LNCAP (cell line): Measurements from ENCODE around the gene KCTD16.

ENCODE experiments used
- TF ChIP-seq, protein P1 (sequence below): fragments of 450-650 bp; IDR thresholded peaks from 2 replicates; pipeline ENCODE4 v1.5.1; 2017; ENCODE audit warnings: mild to moderate bottlenecking

Gene KCTD16

DNA sequence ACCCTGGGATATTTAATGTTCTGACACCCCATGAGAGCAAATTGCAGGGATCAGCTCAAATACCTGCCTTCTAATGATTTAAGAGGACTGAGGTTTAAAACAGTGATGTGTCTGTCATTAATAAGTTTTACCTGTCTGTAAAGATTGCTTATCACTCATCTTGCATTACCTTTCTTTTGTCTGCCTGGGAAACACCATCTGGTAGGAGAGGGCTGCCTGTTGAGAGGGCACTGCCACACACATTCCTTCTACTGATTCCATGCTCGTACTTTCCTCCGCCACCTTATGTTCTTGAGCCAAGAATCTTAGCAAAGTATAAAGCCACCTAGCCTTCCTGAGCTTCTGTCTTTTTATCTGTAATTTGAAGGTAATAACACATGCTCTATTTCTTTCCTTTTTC lies 118.6 kb downstream of the KCTD16 start:
- TF ChIP-seq, protein P1, sequence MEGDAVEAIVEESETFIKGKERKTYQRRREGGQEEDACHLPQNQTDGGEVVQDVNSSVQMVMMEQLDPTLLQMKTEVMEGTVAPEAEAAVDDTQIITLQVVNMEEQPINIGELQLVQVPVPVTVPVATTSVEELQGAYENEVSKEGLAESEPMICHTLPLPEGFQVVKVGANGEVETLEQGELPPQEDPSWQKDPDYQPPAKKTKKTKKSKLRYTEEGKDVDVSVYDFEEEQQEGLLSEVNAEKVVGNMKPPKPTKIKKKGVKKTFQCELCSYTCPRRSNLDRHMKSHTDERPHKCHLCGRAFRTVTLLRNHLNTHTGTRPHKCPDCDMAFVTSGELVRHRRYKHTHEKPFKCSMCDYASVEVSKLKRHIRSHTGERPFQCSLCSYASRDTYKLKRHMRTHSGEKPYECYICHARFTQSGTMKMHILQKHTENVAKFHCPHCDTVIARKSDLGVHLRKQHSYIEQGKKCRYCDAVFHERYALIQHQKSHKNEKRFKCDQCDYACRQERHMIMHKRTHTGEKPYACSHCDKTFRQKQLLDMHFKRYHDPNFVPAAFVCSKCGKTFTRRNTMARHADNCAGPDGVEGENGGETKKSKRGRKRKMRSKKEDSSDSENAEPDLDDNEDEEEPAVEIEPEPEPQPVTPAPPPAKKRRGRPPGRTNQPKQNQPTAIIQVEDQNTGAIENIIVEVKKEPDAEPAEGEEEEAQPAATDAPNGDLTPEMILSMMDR = no peak

DNA sequence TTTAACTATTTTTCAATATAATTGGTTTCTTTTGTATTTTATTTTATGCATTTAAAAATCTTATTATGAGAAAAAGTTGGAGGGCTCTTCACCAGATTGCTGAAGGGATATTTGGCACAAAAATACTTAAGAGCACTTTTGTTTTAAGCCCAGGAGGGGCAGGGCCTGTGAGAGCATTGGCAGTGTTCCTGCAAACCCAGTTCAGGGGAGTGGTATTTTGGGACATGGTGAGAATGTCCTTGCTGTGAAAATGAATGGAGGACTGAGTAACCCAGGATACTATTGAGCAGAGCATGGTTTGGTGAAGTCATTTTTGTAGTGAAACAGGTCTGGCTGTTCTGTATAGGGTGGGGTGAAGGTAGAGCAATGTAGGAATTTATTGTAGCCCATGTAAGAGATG lies 121.4 kb downstream of the KCTD16 start:
- TF ChIP-seq, protein P1 = no peak

DNA sequence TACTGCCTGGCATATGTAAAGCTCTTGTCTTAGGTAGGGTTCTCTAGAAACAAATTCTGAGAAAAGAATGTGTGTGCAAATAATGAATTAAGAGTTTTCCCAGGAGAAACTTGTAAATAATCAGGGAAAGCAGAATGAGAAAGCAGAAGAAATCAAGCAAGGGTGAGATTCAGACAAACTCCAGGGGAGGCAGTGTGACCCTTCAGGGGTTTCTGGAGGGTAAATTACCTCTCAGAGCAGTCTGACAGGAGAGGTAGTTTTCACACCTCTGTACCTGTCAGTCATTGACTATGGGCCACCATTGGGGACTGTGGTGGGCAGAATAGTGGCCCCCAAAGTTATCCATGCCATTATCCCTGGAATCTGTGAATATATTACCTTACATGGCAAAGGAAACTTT lies 124.6 kb downstream of the KCTD16 start:
- TF ChIP-seq, protein P1 = no peak

DNA sequence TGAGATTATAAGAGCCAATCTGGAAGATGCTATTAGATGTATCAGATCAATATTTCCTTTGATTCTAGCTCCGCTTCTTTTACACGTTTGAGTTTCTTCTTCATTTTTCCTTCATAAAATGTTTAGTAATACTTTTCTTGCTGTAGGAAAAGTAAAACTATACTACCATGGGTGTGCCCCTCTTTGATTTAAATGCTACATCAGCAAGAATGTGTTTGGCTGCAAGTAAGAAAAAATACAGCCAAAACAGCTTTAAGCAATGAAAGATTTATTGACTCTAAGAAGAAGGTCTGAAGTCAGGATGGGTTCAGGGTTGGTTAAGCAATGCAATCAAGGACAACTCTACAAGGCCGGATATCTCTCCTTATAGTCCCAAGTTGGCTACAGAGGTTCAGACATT lies 126.4 kb downstream of the KCTD16 start:
- TF ChIP-seq, protein P1 = no peak

DNA sequence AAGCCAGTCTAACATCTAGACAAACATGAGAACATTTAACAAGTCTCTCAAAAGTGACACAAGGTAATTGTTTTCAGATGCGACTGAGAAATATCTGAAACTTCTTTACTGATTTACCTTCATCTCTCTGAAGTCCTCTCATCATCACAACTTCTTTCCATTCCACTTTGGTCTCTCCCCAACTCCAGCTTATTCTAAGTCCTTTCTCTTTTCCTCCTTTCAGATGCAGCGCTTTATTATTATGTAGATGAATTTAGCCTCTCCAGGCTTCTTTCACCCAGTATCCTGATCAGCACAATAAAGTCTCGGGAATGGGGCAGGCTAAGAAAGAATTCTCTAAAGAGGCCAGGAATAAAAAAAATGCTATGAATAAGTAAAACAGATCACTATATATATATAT lies 128.0 kb downstream of the KCTD16 start:
- TF ChIP-seq, protein P1 = no peak

DNA sequence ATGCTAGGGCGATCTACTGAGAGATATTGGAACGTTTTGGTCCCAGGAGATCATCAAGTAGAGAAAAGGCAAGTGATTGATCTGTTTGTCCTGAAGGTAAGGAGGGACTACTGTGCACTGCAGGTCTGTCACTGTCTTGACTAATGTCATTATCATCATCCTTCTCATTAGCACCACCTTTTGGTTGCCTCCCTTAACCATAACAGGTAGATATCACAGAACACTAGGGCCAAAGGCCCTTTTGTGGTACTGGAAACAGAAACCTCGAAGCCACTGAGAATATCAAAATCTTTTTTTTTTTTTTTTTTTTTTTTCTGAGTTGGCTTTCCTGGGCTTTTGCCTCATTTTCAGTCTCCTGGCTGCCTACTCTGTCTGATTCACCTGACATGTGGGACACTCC lies 134.0 kb downstream of the KCTD16 start:
- TF ChIP-seq, protein P1 = no peak

DNA sequence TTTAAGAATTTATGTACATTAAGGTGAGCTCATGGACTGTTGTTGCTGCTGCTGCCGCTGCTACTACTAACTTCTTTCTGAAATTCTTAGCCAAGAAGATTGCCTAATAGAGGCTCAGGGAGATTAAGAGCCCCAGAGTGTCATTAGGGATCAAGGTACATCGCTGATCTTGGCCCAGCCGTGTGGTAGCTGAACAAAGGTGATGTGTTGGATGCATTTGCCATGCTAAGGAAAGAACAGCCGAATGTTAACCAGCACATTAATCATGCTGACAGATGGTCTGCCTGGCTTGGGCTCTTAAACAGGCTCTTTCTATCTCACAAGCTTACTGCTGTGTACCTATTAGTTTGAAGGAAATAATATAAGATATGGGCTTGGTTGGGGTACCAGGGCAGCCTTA lies 137.1 kb downstream of the KCTD16 start:
- TF ChIP-seq, protein P1 = no peak

DNA sequence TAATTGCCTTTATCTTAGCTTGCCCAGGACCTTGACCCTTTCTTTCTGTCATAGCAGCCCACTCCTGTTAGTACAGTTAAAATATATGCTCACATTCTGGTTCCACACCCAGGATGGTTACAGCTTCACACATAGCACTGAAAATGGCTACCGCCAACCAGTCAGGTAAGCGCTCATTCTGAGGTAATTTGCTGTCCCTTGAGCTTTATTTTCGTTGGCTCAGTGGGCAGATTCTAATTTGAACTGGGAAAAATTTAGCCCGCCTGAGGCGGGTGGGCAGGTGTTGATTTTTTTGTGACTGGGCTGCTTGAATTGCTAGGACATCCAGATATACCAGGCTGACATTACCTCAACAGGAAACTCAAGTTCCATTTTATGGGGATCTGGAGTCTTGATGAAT lies 137.5 kb downstream of the KCTD16 start:
- TF ChIP-seq, protein P1 = no peak
